ENCODE data around the gene MMS19. TPM values are rescaled to one million over a fixed set of nuclear protein-coding genes. Genes with fewer than 3 reads are reported as not detected.

MMS19 gene
- total RNA-seq, 4 donors from 2014 or later, result 56.1 to 70.0 (median 65.0) TPM

- H3K27me3 ChIP-seq, result no peaks in the 10 kb centered on the region
- H3K4me3 ChIP-seq, result no peak overlapping the region
- in situ Hi-C loops (cut with MboI; ENCODE audit: low sequenced_read_pairs in 4 of 4), result no loop called here
- H3K36me3 ChIP-seq, result no peaks in the 10 kb centered on the region
- peak overlapping the region in 2 of 4 donors; percentile 49 to 60 for H3K27ac ChIP-seq
- no peaks in the 10 kb centered on the region for H3K9me3 ChIP-seq
- TF ChIP-seq POLR2A (IDR thresholded peaks at IDR 0.05), result no peak
- no peak for TF ChIP-seq CTCF (IDR thresholded peaks at IDR 0.05 in 4 of 5, conservative IDR thresholded peaks at IDR 0.05 in 1 of 5)
- intact Hi-C loops (cut with DNase I; ENCODE audit: low total_unique reads), result loop anchor here (5.0 kb wide), 1 partner anchor 41 kb away; no protein-coding TSS in a partner anchor
- DNase-seq (no peak), ATAC-seq (no peak)
- peaks cover 23 to 29% of the 10 kb centered on the region in 2 donors for H3K4me1 ChIP-seq
Measured at GRCh38 chr10:97502916-97503315, 4.7 kb upstream of the MMS19 start.

GRCh38 chr10:97500297-97500575, 2.0 kb upstream of the MMS19 start:
- peaks cover 41 to 46% of the 10 kb centered on the region in 2 donors for H3K4me1 ChIP-seq
- no peak for TF ChIP-seq POLR2A (IDR thresholded peaks at IDR 0.05)
- TF ChIP-seq CTCF (IDR thresholded peaks at IDR 0.05 in 4 of 5, conservative IDR thresholded peaks at IDR 0.05 in 1 of 5), result no peak
- intact Hi-C loops (cut with DNase I; ENCODE audit: low total_unique reads) (loop anchor here (5.0 kb wide), 1 partner anchor 38 kb away; no protein-coding TSS in a partner anchor), in situ Hi-C loops (cut with MboI; ENCODE audit: low sequenced_read_pairs in 4 of 4) (no loop called here)
- no peaks in the 10 kb centered on the region for H3K27me3 ChIP-seq
- H3K4me3 ChIP-seq, result peak overlapping the region in 3 of 4 donors; percentile 81 to 100 (median 95)
- H3K36me3 ChIP-seq, result no peaks in the 10 kb centered on the region
- H3K27ac ChIP-seq, result peak overlapping the region; percentile 94 to 100 (median 96)
- no peak for DNase-seq
- no peak for ATAC-seq
- H3K9me3 ChIP-seq, result no peaks in the 10 kb centered on the region

- no peak for TF ChIP-seq CTCF (IDR thresholded peaks at IDR 0.05 in 4 of 5, conservative IDR thresholded peaks at IDR 0.05 in 1 of 5)
- no peak for TF ChIP-seq POLR2A (IDR thresholded peaks at IDR 0.05)
Measured at GRCh38 chr10:97499561-97500296, 1.5 kb upstream of the MMS19 start.

GRCh38 chr10:97498841-97499560, 779 bp upstream of the MMS19 start, which contains the start of gene UBTD1:
Gene UBTD1 (plus strand): TSS chr10:97498924. CDS start chr10:97499204, 280 bp downstream.
- DNase-seq (peak in 1 of 2 donors; percentile 46), ATAC-seq (peak; percentile 26 to 28)
- Histone ChIP-seq H3K27me3 (no peaks in the 10 kb centered on the region), H3K36me3 (no peaks in the 10 kb centered on the region), H3K9me3 (no peaks in the 10 kb centered on the region), H3K27ac (peak within 1 kb of the TSS; percentile 94 to 100 (median 96)), H3K4me3 (peak within 1 kb of the TSS; percentile 75 to 100 (median 88)), H3K4me1 (peaks cover 51 to 57% of the 10 kb centered on the region in 2 donors)
- intact Hi-C loops (cut with DNase I; ENCODE audit: low total_unique reads), result loop anchor here (2.0 to 5.0 kb wide), 5 partner anchors 44 to 1933 kb away; partner anchors contain the start of genes AVPI1, EXOSC1, GOT1 and PI4K2A
- in situ Hi-C loops (cut with MboI; ENCODE audit: low sequenced_read_pairs in 4 of 4), result no loop called here
- no peak for TF ChIP-seq CTCF (IDR thresholded peaks at IDR 0.05 in 4 of 5, conservative IDR thresholded peaks at IDR 0.05 in 1 of 5)
- peak in 1 of 2 donors; percentile 72 for TF ChIP-seq POLR2A (IDR thresholded peaks at IDR 0.05)

More at GRCh38 chr10:97499561-97500296, 1.5 kb upstream of the MMS19 start:
- peak; percentile 32 to 67 for DNase-seq
- intact Hi-C loops (cut with DNase I; ENCODE audit: low total_unique reads) (loop anchor here (2.0 to 5.0 kb wide), 6 partner anchors 37 to 1933 kb away; partner anchors contain the start of genes AVPI1, EXOSC1, GOT1 and PI4K2A), in situ Hi-C loops (cut with MboI; ENCODE audit: low sequenced_read_pairs in 4 of 4) (no loop called here)
- H3K36me3 ChIP-seq, result no peaks in the 10 kb centered on the region
- peak in 1 of 2 donors; percentile 2 for ATAC-seq
- peak overlapping the region; percentile 75 to 100 (median 88) for H3K4me3 ChIP-seq
- H3K4me1 ChIP-seq, result peaks cover 46 to 51% of the 10 kb centered on the region in 2 donors
- H3K9me3 ChIP-seq, result no peaks in the 10 kb centered on the region
- peak overlapping the region; percentile 94 to 100 (median 96) for H3K27ac ChIP-seq
- no peaks in the 10 kb centered on the region for H3K27me3 ChIP-seq
